DND-41 (cell line): Measurements from ENCODE around the gene SMCO3.

ENCODE experiments used
- ATAC-seq: fragments of 200-7000 bp; cut with Tn5 transposase; 3 replicates; pipeline ENCODE4 v1.9.1; 2021; ENCODE audit warnings: low read depth; ENCODE audit not compliant: insufficient read depth
- DNase-seq: peaks from one replicate; pipeline ENCODE4 v3.0.0-alpha.2; 2020
- H2AFZ ChIP-seq: 2 replicates; pipeline ENCODE4 v1.6.0; 2012; ENCODE audit warnings: low read depth, low read length
- H3K27ac ChIP-seq: 2 replicates; pipeline ENCODE4 v1.5.1; 2012; ENCODE audit warnings: low read length, inconsistent platforms
- H3K27me3 ChIP-seq: fragments of 200-600 bp; sonication (generic); 2 replicates; pipeline ENCODE4 v1.6.0; 2012; ENCODE audit warnings: low read length, mild to moderate bottlenecking, inconsistent platforms; ENCODE audit not compliant: insufficient read depth, poor library complexity
- H3K36me3 ChIP-seq: 2 replicates; pipeline ENCODE4 v1.5.1; 2012; ENCODE audit warnings: low read length, inconsistent platforms; ENCODE audit not compliant: insufficient read depth
- H3K4me1 ChIP-seq: 2 replicates; pipeline ENCODE4 v1.5.1; 2012; ENCODE audit warnings: mild to moderate bottlenecking, low read length; ENCODE audit not compliant: insufficient read depth
- H3K4me2 ChIP-seq: 2 replicates; pipeline ENCODE4 v1.6.0; 2012; ENCODE audit warnings: mild to moderate bottlenecking, moderate library complexity, low read length, inconsistent platforms; ENCODE audit not compliant: insufficient read depth
- H3K4me3 ChIP-seq, 2 experiments: fragments of 200-600 bp in 1 of 2; shearing (Covaris generic) in 1 of 2; 2 replicates each; pipeline ENCODE4 v1.5.1; 2012 to 2016; ENCODE audit warnings: inconsistent platforms in 2 of 2, low read length in 2 of 2, mild to moderate bottlenecking in 2 of 2, low read depth in 1 of 2, moderate library complexity in 1 of 2
- H3K79me2 ChIP-seq: 2 replicates; pipeline ENCODE4 v1.6.0; 2012; ENCODE audit warnings: low read length, inconsistent platforms; ENCODE audit not compliant: insufficient read depth
- H3K9ac ChIP-seq: 2 replicates; pipeline ENCODE4 v1.6.0; 2012; ENCODE audit warnings: low read depth, mild to moderate bottlenecking, inconsistent platforms, low read length, moderate library complexity
- H3K9me3 ChIP-seq: 2 replicates; pipeline ENCODE4 v1.5.1; 2012; ENCODE audit warnings: low read length, moderate library complexity, mild to moderate bottlenecking, inconsistent platforms; ENCODE audit not compliant: insufficient read depth, severe bottlenecking
- H4K20me1 ChIP-seq: 2 replicates; pipeline ENCODE4 v1.6.0; 2012; ENCODE audit warnings: low read length; ENCODE audit not compliant: insufficient read depth
- EZH2 ChIP-seq: IDR thresholded peaks from 3 replicates; pipeline ENCODE4 v1.6.1; 2012; ENCODE audit warnings: borderline replicate concordance, low read depth, mild to moderate bottlenecking, moderate library complexity, low read length, inconsistent platforms; ENCODE audit not compliant: severe bottlenecking
- TF ChIP-seq, protein P1 (sequence below): IDR thresholded peaks from 2 replicates; pipeline ENCODE4 v1.5.1; 2012; ENCODE audit warnings: borderline replicate concordance, low read length, moderate library complexity, mild to moderate bottlenecking; ENCODE audit not compliant: poor library complexity, severe bottlenecking; ENCODE audit errors: extremely low read depth

SMCO3 gene

DNA sequence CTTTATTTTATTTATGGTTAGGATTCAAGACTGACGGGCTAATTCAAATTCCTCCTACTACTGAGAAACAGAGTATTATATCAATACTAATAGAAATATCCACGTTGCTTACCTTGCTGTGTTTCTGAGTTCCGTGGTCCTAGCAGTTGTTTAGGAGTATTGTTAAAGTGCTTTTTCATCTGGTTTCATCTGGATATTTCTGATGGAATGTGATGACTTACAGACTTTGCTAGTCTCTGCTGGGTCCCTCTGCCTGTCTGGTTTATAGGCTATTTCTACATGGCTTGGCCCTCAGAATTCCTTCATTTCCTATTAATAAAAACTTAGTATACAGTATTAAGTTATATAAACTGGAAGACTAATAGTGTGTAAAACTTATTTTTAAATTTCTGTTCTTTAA, at the start of gene SMCO3:
TSS of gene SMCO3 (minus strand) at position 169 of the 400 bp plus-strand sequence. CDS start 7,502 bp downstream, outside the sequence.
- H3K27me3 ChIP-seq: no peaks in the 10 kb centered on the region
- ATAC-seq (no peak), DNase-seq (no peak)
- TF ChIP-seq, protein P1, sequence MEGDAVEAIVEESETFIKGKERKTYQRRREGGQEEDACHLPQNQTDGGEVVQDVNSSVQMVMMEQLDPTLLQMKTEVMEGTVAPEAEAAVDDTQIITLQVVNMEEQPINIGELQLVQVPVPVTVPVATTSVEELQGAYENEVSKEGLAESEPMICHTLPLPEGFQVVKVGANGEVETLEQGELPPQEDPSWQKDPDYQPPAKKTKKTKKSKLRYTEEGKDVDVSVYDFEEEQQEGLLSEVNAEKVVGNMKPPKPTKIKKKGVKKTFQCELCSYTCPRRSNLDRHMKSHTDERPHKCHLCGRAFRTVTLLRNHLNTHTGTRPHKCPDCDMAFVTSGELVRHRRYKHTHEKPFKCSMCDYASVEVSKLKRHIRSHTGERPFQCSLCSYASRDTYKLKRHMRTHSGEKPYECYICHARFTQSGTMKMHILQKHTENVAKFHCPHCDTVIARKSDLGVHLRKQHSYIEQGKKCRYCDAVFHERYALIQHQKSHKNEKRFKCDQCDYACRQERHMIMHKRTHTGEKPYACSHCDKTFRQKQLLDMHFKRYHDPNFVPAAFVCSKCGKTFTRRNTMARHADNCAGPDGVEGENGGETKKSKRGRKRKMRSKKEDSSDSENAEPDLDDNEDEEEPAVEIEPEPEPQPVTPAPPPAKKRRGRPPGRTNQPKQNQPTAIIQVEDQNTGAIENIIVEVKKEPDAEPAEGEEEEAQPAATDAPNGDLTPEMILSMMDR: no peak
- no peak for TF ChIP-seq EZH2
- H4K20me1 ChIP-seq: no peaks in the 10 kb centered on the region
- no peaks in the 10 kb centered on the region for H3K4me1 ChIP-seq
- H3K4me3 ChIP-seq: no peak within 1 kb of the TSS
- H3K79me2 ChIP-seq: no peaks in the 10 kb centered on the region
- no peak within 1 kb of the TSS for H2AFZ ChIP-seq
- no peaks in the 10 kb centered on the region for H3K36me3 ChIP-seq
- no peak within 1 kb of the TSS for H3K9ac ChIP-seq
- H3K27ac ChIP-seq: no peak within 1 kb of the TSS
- H3K4me2 ChIP-seq: no peak within 1 kb of the TSS
- H3K9me3 ChIP-seq: no peaks in the 10 kb centered on the region

DNA sequence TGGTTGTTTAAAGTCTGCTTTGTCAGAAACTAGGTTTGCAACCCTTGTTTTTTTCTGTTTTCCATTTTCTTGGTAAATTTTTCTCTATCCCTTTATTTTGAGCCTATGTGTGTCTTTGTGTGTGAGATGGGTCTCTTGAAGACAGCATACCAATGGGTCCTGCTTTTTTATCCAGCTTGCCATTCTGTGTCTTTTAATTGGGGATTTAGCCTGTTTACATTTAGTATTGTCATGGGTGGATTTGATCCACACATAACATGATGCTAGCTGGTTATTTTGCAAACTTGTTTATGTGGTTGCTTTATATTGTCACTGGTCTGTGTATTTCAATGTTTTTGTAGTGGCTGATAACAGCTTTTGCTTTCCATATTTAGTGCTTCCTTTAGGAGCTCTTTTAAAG, 46.5 kb upstream of the SMCO3 start:
- no peaks in the 10 kb centered on the region for H3K79me2 ChIP-seq
- no peak for ATAC-seq
- no peak overlapping the region for H3K9ac ChIP-seq
- H3K27ac ChIP-seq: no peak overlapping the region
- no peak overlapping the region for H3K4me3 ChIP-seq
- peaks cover 10% of the 10 kb centered on the region for H3K9me3 ChIP-seq
- H4K20me1 ChIP-seq: no peaks in the 10 kb centered on the region
- no peak for TF ChIP-seq EZH2
- TF ChIP-seq, protein P1: no peak
- no peaks in the 10 kb centered on the region for H3K36me3 ChIP-seq
- peaks cover 4% of the 10 kb centered on the region; the same call in 1 of the 2 replicates for H3K4me1 ChIP-seq
- H3K27me3 ChIP-seq: no peaks in the 10 kb centered on the region
- no peak for DNase-seq
- no peak overlapping the region for H3K4me2 ChIP-seq
- H2AFZ ChIP-seq: no peak overlapping the region

DNA sequence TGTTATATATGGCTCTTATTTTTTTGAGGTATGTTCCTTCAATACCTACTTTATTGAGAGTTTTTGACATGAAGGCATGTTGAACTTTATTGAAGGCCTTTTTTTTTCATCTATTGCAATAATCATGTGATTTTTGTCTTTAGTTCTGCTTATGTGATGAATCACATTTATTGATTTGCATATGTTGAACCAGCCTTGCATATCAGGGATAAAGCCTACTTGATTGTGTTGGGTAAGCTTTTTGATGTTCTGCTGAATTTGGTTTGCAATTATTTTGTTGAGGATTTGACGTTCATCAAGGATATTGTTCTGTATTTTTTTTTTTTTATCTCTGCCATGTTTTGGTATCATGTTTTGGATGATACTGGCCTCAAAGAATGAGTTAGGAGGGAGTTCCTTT, 44.5 kb upstream of the SMCO3 start:
- Histone ChIP-seq H3K9ac (no peak overlapping the region), H3K27ac (no peak overlapping the region), H3K27me3 (no peaks in the 10 kb centered on the region), H3K36me3 (no peaks in the 10 kb centered on the region), H3K4me3 (no peak overlapping the region), H2AFZ (no peak overlapping the region), H3K9me3 (peaks cover 10% of the 10 kb centered on the region), H4K20me1 (no peaks in the 10 kb centered on the region), H3K4me2 (no peak overlapping the region), H3K4me1 (peaks cover 4% of the 10 kb centered on the region; the same call in 1 of the 2 replicates), H3K79me2 (no peaks in the 10 kb centered on the region)
- DNase-seq (no peak), ATAC-seq (no peak)
- TF ChIP-seq, protein P1: no peak
- TF ChIP-seq EZH2: no peak

DNA sequence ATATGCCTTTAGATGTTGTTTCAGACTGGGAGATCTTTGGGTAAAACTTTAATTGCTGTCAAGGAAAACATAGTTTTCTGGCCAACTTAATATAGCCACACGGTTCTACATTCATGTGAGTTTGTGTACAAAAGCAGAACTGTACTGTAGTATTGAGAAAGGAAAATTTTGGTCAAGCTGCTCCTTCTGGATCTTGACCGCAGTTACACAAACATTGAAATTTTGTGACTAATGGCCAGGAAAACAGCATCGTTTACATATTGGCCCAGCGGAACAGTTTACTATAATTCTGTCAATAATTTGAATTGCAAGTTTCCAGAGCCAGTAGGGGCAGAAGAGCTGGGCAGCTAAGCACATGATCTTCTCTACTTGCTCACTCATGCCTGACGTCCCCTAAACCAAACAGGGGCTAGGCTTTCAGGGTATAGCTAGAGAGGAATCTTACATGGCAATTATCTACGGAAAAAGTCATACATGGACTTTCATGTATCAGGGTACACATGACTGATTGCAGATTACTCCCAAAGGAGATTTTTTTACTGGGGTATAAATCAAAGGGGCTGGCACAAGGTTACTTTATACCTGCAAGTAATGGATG, 40.7 kb upstream of the SMCO3 start:
- no peaks in the 10 kb centered on the region for H3K79me2 ChIP-seq
- ATAC-seq (no peak), DNase-seq (no peak)
- no peak overlapping the region for H3K27ac ChIP-seq
- H2AFZ ChIP-seq: no peak overlapping the region
- no peak overlapping the region for H3K9ac ChIP-seq
- H3K27me3 ChIP-seq: no peaks in the 10 kb centered on the region
- no peak overlapping the region for H3K4me2 ChIP-seq
- no peaks in the 10 kb centered on the region for H3K4me1 ChIP-seq
- no peaks in the 10 kb centered on the region for H3K36me3 ChIP-seq
- no peak overlapping the region for H3K4me3 ChIP-seq
- H3K9me3 ChIP-seq: no peaks in the 10 kb centered on the region
- TF ChIP-seq EZH2: no peak
- TF ChIP-seq, protein P1: no peak
- H4K20me1 ChIP-seq: no peaks in the 10 kb centered on the region
